ENCODE measurements around the gene NPIPA1. TPM values are rescaled to one million over a fixed set of nuclear protein-coding genes. Genes with fewer than 3 reads are reported as not detected.
"Not testable (repeated sequence)": the region's sequence is repeated elsewhere in the genome, so short reads cannot be mapped to it uniquely, and the experiment has no call there.

NPIPA1 gene
- 114 TPM for total RNA-seq

DNA sequence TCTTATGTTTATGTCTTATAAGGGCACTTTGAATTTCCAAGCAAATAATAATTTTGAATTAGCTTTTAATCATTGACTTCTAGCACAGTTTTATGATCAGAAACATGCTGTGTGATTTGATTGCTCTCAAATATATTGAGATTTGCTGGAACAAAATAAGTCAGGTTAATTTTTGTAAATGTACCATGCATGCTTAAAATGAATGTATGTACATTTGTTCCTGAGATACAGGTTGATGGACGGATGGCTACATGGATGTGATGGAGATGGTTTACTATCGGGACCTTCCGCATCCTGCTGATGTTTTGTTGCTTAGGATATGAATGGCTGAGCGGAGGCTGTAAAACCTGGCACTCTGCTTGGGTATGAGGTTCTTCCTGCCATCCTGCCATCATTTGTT is at the start of gene NPIPA1:
NPIPA1 (plus strand) TSS at position 301 of the 400 bp plus-strand sequence; CDS start at position 301, 0 bp downstream.
- not testable (repeated sequence) for DNase-seq (ENCODE audit: low spot score)

DNA sequence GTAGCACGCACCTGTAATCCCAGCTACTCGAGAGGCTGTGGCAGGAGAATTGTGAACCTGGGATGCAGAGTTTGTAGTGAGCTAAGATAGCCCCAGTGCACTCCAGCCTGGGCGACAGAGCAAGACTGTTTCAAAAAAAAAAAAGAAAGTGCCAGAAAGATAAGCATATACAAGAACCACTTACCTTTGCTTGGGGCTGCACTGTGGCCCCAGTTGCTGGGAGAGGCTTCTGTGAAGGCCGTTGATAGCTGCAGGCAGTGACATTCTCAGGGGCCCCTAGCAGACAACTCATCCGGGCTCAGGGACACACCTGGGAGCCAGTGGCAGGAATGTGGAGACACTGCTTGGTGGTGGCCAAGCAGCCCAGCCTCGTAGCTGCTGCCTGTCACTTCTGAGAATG is 45.1 kb upstream of the NPIPA1 start:
- DNase-seq (ENCODE audit: low spot score): not testable (repeated sequence)

DNA sequence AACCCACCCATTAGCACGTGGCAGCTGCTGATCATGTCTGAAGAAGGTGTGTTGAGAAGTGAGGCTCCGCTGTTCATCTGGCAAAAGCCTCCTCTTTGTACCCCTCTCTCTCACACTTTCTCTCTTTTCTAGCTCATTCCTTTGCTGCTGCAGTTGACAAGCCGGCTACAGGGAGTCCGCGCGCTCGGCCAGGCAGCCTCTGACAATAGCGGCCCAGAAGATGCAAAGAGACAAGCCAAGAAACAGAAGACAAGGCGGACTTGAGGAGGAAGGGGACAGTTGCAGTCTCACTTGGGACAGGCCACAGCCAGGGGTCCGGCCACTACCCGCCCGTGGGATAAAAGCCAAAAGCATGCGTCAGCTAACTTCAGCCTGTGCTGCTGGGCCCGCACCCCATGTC is 41.9 kb upstream of the NPIPA1 start:
- DNase-seq (ENCODE audit: low spot score): not testable (repeated sequence)

DNA sequence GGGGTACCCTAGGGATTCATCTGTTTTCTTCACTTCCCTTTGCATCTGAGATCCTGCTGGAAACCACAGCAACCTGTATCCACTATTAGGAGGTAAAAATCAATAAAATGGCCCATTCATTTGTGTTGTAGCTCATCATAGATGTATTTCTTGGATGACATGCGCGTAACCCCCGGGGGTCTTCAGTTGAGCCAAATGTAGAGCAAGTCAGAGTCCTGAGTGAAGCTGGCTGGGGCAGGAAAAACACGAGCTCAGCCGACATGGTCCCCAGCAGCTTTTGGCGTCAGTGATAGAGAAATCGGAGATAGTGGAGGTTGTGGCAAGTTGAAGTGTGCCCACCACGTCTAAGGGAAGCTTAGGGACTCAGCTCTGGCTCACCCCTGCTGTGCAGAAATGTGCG is 41.2 kb upstream of the NPIPA1 start:
- not testable (repeated sequence) for DNase-seq (ENCODE audit: low spot score)

DNA sequence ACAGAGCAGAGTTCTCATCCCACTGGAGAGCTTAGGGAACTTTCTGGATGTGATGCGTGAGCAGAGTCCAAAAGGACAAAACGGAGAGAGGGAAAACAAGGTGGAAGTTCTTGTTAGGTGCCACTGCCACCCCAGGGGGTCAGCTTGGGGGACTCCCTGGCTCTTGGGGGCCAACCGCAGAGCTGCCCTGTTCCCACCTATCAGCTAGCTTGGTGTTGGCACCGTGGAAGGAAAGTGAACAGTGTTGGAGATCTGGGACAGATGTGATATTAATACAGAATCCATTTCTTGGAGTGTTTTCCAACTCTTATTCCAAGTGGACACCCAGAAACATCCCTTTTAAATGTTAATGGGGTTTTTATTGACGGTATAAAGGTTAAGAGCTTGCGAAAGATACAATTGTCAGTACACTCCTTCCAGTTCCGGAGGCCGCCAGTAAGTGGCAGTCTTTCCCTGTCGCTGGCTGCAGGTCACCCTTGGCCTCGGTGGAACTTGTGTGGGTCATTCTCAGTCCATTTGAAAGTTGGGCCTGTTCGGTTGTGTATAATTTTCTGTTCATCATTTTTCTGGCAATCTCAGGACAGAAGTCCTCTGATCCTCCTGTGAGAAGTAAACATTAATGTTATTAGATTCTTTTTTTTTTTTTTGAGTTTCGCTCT is 40.1 kb upstream of the NPIPA1 start:
- not testable (repeated sequence) for DNase-seq (ENCODE audit: low spot score)

DNA sequence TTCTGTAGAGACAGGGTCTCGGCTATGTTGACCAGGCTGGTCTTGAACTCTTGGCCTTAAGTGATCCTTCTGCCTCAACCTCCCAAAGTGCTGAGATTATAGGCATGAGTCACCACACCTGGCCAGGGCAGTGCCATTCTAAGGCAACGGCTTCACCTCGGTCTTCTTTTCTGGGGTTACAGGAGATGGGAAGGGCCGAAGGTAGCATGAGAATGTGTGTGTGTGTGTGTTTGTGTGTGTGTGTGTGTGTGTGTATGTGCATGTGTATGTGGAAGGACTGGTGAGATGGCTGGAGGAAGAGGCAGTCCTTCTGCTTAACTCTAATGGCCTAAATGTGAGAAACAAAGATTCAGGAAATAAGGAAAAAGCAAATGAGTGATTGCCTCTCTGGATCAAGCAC is 39.1 kb upstream of the NPIPA1 start:
- not testable (repeated sequence) for DNase-seq (ENCODE audit: low spot score)

DNA sequence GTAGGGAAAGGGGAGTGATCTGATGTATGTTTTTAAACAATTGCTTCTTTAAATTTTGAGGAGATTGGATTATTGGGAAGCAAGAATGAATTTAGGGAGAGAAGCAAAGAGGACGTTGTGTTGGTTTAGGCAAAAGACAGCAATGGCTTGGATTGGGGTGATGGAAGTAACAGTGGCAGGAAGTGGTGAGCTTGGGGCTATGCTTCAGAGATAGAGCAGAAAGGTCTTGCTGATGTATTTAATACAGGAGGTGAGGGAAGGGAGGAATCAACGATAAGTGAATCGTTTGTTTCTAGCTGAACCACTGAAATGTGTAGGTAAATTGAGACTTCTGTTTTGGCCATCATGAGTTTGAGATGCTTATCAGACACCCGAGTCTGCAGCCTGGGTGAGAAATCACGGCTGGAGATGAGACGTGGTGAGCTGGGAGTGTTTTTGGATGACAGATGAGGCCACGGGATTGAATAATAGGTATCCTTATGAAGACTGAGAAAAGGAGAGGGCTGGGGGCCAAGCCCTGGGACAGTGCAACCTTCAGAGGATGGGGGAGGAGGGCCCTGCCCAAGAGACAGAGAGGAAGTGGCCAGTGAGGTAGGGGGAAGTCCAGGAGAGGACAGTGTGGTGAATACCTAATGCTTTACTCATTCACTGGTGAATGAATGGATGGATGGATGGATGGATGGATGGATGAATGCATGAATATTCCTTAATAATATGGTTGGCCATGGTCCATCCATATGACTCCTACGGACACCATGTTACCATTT is 33.9 kb upstream of the NPIPA1 start:
- not testable (repeated sequence) for DNase-seq (ENCODE audit: low spot score)

DNA sequence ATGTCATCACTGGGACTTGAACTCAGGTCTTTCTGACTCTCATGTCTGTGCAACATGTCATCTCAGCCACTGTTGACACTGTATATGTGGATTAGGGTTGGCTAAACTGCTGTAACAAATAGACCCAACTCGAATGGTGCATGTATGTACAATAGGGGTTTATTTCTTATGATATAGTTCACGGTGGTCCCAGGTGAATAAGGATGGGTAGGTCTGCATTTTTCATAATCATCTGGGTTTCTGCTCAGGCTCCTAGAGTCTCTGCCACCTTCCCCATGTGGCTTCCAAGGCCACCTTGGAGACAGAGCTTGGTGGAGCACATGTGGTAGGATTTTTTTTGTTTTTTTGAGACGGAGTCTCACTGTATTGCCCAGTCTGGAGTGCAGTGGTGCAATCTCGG is 27.5 kb upstream of the NPIPA1 start:
- DNase-seq (ENCODE audit: low spot score): not testable (repeated sequence)

DNA sequence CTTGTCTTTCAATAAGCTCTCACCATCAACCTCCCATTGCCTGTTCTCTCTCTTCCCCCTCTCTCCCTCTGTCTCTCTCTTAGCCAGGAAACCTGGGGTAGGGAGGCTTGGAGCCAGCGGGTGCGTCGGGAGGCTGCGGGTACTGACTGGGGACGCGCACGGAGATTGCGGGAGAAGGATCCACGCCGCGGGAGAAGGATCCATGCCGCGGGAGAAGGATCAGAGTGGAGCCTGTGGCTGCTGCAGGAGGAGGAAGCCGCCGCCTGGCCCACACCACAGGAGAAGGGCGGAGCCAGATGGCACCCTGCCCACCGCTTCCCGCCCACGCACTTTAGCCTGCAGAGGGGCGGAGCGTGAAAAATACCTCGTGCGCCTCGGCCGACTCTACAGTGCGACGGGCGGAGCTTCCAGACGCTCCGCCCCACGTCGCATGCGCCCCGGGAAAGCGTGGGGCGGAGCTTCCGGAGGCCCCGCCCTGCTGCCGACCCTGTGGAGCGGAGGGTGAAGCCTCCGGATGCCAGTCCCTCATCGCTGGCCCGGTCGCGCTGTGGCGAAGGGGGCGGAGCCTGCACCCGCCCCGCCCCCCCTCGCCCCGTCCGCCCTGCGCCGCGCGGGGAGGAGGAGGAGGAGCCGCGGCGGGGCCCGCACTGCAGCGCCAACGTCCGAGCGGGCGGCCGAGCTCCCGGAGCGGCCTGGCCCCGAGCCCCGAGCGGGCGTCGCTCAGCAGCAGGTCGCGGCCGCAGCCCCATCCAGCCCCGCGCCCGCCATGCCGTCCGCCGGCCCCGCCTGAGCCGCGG is 26.2 kb upstream of the NPIPA1 start:
- not testable (repeated sequence) for DNase-seq (ENCODE audit: low spot score)

DNA sequence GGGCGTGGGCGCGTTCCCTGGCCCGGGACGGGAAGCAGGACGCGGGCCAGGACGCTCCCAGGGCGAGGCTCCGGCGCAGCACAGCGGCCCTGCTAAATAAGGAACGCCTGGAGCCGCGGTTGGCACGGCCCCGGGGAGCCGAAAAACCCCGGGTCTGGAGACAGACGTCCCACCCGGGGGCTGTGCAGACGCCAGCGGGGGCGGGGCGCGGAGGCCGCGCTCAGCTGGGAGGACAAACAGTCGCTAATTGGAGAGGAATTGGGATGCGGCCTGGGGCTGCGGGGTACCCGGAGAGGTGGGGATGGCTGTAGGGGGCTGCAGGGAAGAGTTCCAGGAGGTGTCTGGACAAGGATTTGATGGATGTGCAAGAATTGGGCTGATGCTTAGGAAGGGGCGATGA is 25.3 kb upstream of the NPIPA1 start:
- DNase-seq (ENCODE audit: low spot score): peak; percentile 60

DNA sequence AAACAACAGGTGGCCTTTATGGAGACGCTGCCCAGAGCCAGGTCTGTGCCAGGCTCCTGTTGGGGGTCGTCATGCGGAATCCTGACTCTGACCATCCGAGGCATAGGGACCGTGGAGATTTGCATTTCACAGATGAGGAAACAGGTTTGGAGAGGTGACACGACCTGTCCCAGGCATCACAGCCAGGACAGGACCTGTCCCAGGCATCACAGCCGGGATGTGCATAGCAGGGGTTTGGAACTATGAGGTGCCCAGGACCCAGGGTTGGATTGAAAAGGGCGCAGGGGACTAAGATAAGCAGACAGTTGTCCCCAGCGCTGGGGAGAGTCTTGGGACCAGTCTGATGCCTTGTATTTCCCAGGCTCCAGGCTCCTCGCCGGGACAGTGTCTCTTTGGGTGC is 24.7 kb upstream of the NPIPA1 start:
- not testable (repeated sequence) for DNase-seq (ENCODE audit: low spot score)

DNA sequence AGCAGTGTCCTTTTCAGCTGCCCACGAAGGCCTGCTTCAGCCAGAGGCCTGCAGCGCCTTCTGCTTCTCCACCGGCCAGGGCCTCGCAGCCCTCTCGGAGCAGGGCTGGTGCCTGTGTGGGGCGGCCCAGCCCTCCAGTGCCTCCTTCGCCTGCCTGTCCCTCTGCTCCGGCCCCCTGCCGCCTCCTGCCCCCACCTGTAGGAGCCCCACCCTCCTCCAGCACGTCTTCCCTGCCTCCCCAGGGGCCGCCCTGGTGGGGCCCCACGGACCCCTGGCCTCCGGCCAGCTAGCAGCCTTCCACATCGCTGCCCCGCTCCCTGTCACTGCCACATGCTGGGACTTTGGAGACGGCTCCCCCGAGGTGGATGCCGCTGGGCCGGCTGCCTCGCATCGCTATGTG is 18.7 kb upstream of the NPIPA1 start:
- DNase-seq (ENCODE audit: low spot score): not testable (repeated sequence)

DNA sequence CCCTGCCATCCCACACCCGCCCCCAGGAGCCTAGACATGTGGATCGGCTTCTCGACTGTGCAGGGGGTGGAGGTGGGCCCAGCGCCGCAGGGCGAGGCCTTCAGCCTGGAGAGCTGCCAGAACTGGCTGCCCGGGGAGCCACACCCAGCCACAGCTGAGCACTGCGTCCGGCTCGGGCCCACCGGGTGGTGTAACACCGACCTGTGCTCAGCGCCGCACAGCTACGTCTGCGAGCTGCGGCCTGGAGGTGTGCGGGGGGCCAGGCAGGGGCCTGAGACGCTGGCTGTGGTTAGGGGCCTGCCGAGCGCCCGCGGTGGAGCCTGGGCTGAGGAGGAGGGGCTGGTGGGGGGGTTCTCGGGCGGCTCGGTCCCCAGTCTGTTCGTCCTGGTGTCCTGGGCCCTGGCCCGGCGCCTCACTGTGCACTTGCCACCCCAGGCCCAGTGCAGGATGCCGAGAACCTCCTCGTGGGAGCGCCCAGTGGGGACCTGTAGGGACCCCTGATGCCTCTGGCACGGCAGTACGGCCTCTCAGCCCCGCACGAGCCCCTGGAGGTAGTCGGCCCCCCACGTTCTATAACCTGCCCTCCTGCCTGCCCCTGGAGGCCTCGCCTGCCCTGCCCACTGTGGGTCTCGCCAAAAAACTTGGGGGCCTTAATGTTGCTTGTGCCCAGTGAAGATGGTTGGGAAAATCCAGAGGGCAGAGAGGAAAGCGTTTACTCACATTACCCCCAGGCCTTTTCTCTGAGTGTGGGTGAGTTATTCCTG is 17.2 kb upstream of the NPIPA1 start:
- DNase-seq (ENCODE audit: low spot score): peak; percentile 27

DNA sequence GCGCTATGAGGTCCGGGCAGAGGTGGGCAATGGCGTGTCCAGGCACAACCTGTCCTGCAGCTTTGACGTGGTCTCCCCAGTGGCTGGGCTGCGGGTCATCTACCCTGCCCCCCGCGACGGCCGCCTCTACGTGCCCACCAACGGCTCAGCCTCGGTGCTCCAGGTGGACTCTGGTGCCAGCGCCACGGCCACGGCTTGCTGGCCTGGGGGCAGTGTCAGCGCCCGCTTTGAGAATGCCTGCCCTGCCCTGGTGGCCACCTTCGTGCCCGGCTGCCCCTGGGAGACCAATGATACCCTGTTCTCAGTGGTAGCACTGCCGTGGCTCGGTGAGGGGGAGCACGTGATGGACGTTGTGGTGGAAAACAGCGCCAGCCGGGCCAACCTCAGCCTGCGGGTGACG is 15.0 kb upstream of the NPIPA1 start:
- DNase-seq (ENCODE audit: low spot score): not testable (repeated sequence)

DNA sequence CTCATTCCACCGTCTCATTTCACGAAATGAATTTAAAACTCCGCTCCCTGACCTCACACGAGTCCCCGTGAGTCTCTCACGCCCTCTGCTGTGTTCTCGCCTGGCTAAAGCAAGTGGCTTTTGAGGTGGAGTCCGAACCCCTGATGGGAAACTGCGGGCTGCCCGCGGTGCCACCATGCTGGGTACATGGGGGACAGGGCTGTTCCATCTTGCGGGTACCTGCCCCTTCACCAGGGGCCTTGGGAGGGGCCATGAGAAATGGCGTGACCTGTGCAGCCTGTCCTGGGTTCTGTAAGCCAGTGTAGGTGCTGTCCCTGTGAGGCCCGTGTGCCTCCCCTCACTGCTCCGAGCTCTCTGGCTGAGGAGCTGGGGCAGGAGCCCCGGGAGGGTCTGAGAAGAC is 14.3 kb upstream of the NPIPA1 start:
- not testable (repeated sequence) for DNase-seq (ENCODE audit: low spot score)

DNA sequence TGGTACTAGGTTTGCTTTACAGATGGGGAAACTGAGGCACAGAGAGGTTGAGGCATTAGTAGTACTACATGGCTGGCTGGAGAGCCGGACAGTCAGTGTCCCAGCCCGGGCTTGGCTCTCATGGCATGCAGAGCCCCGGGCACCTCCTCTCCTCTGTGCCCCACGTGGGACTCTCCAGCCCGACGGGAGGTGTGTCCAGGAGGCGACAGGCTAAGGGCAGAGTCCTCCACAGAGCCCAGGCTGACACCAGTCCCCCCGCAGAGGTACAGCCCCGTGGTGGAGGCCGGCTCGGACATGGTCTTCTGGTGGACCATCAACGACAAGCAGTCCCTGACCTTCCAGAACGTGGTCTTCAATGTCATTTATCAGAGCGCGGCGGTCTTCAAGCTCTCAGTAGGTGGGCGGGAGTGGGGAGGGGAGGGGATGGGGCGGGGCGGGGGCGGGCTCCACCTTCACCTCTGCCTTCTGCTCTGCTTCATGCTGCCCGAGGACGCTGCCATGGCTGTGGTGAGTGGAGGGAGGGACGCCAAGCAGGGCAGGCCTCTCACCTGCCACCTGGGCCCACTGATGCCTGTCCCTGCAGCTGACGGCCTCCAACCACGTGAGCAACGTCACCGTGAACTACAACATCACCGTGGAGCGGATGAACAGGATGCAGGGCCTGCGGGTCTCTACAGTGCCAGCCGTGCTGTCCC is 13.7 kb upstream of the NPIPA1 start:
- DNase-seq (ENCODE audit: low spot score): peak; percentile 19

DNA sequence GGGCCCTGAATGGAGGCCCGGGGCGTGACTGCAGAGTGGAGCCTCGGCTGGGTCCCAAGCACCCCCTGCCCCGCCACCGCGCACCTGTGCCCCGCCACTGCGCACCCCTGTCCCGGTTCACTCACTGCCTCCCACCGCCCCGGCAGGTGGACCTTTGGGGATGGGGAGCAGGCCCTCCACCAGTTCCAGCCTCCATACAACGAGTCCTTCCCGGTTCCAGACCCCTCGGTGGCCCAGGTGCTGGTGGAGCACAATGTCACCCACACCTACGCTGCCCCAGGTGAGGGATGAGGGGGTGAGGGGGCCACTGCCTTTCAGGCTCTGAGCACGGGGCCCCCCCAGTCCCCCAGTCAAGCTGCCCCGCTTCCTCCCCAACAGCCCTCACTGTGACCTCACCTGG is 12.9 kb upstream of the NPIPA1 start:
- not testable (repeated sequence) for DNase-seq (ENCODE audit: low spot score)

DNA sequence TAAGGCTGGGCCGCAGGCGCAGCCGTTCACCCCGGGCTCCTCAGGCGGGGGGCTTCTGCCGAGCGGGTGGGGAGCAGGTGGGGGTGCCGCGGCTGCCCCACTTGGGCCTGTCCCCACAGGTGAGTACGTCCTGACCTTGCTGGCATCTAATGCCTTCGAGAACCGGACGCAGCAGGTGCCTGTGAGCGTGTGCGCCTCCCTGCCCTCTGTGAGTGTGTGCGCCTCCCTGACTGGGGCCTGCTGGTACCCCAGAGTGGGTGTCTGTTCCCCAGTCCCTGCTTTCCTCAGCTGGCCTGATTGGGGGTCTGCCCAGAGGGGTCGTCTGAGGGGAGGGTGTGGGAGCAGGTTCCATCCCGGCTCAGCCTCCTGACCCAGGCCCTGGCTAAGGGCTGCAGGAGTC is 12.3 kb upstream of the NPIPA1 start:
- not testable (repeated sequence) for DNase-seq (ENCODE audit: low spot score)

DNA sequence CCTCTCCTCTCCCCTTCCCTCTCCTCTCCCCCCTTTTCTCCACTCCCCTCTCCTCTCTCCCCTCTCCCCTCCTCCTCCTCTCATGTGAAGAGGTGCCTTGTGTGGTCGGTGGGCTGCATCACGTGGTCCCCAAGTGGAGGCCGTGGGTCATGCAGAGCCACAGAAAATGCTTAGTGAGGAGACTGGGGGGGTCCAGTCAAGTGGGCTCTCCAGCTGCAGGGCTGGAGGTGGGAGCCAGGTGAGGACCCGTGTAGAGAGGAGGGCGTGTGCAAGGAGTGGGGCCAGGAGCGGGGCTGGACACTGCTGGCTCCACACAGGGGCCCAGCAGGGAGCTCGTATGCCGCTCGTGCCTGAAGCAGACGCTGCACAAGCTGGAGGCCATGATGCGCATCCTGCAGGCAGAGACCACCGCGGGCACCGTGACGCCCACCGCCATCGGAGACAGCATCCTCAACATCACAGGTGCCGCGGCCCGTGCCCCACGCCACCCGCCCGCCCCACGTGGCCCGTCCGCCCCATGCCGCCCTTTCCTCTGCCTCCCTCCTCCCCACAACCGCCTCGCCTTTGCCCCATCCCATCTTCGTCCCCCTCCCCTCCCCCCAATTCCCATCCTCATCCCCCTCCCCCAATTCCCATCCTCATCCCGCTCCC is 9.1 kb upstream of the NPIPA1 start:
- DNase-seq (ENCODE audit: low spot score): not testable (repeated sequence)

DNA sequence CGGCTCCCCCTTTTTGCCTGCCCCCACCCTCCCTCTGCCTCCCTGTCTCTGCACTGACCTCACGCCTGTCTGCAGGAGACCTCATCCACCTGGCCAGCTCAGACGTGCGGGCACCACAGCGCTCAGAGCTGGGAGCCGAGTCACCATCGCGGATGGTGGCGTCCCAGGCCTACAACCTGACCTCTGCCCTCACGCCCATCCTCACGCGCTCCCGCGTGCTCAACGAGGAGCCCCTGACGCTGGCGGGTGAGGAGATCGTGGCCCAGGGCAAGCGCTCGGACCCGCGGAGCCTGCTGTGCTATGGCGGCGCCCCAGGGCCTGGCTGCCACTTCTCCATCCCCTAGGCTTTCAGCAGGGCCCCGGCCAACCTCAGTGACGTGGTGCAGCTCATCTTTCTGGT is 8.1 kb upstream of the NPIPA1 start:
- DNase-seq (ENCODE audit: low spot score): not testable (repeated sequence)

All from mucosa of gallbladder (tissue), 1 donor.